ENCODE measurements around the gene GPC5. TPM values are rescaled to one million over a fixed set of nuclear protein-coding genes. Genes with fewer than 3 reads are reported as not detected.

The GPC5 gene
- total and polyA plus RNA-seq, 2 of the 8 experiments (the other 6 are each of a cell fraction or from before 2014, with no cell fraction given) = 0.20 to 0.39 TPM

- Histone ChIP-seq H3K79me2 (ENCODE audit: control insufficient read depth in 1 of 2, insufficient read depth in 2 of 2, low read length in 2 of 2) (no peaks in the 10 kb centered on the region), H2AFZ (ENCODE audit: low read length) (no peak overlapping the region), H4K91ac (replicated peaks; ENCODE audit: insufficient read length, low read length) (no peak overlapping the region), H3K23me2 (ENCODE audit: low read depth, low read length) (no peaks in the 10 kb centered on the region), H2BK20ac (ENCODE audit: low read length) (no peak overlapping the region), H3K27me3 (replicated peaks in 1 of 4; ENCODE audit: control insufficient read depth in 3 of 4, extremely low read depth in 1 of 4, insufficient read depth in 3 of 4, low read length in 3 of 4) (no peaks in the 10 kb centered on the region), H3K36me3 (ENCODE audit: control insufficient read depth in 2 of 4, insufficient read depth in 4 of 4, low read length in 3 of 4) (no peaks in the 10 kb centered on the region), H3K18ac (ENCODE audit: extremely low read depth, low read length) (no peak overlapping the region), H3K4ac (replicated peaks; ENCODE audit: insufficient read length, low read depth, low read length) (no peak overlapping the region), H2BK15ac (ENCODE audit: low read length) (no peak overlapping the region), H2BK5ac (ENCODE audit: low read depth, low read length) (no peak overlapping the region), H4K8ac (ENCODE audit: extremely low read depth, insufficient read depth, low read length) (no peak overlapping the region), H3K56ac (replicated peaks; ENCODE audit: insufficient read length, low read depth, low read length) (no peak overlapping the region), H4K5ac (ENCODE audit: insufficient read length, low read depth, low read length) (no peak overlapping the region), H3K4me2 (ENCODE audit: insufficient read depth in 1 of 2, low read depth in 2 of 2, low read length in 2 of 2) (no peak overlapping the region), H3K9me3 (ENCODE audit: insufficient read depth in 2 of 2, low read depth in 1 of 2, low read length in 1 of 2) (no peaks in the 10 kb centered on the region), H3K27ac (ENCODE audit: low read depth, low read length) (no peak overlapping the region), H2BK120ac (replicated peaks; ENCODE audit: low read depth, low read length) (no peak overlapping the region), H2AK5ac (ENCODE audit: low read depth, low read length) (no peak overlapping the region), H3K23ac (ENCODE audit: insufficient read length) (no peak overlapping the region), H3K9ac (replicated peaks in 1 of 4; ENCODE audit: extremely low read depth in 1 of 4, low read depth in 3 of 4, low read length in 3 of 4) (no peak overlapping the region), H3K4me3 (ENCODE audit: extremely low read depth in 1 of 4, insufficient read depth in 2 of 4, low read depth in 3 of 4, low read length in 4 of 4) (no peak overlapping the region), H3K79me1 (ENCODE audit: low read depth, low read length) (no peaks in the 10 kb centered on the region), H4K20me1 (replicated peaks in 1 of 2; ENCODE audit: control insufficient read depth in 1 of 2, insufficient read depth in 2 of 2, low read length in 2 of 2) (no peaks in the 10 kb centered on the region), H3K4me1 (replicated peaks in 1 of 4; ENCODE audit: control insufficient read depth in 3 of 4, insufficient read depth in 4 of 4, low read length in 3 of 4) (peaks cover 2 to 6% (median 4%) of the 10 kb centered on the region in 4 experiments; a peak in 5 of 7 replicates), H2BK12ac (ENCODE audit: low read depth, low read length) (no peak overlapping the region), H3K14ac (ENCODE audit: insufficient read length) (no peak overlapping the region)
- no peak for TF ChIP-seq RBBP5 (IDR thresholded peaks at IDR 0.05; ENCODE audit: borderline replicate concordance, low read depth, low read length)
- no peak for TF ChIP-seq BRCA1 (IDR thresholded peaks at IDR 0.05; ENCODE audit: low read depth, low read length)
- no peak for TF ChIP-seq SAP30 (IDR thresholded peaks at IDR 0.05; ENCODE audit: insufficient read depth, insufficient replicate concordance, low read length)
- TF ChIP-seq SP4 (IDR thresholded peaks at IDR 0.05; ENCODE audit: low read length) = no peak
- no peak for TF ChIP-seq KDM5A (IDR thresholded peaks at IDR 0.05; ENCODE audit: low read length)
- DNase-seq (ENCODE audit: low read depth in 1 of 2, low spot score in 2 of 2) (no peak), FAIRE-seq (no peak)
- ChIA-PET POLR2A (ENCODE audit: partially characterized antibody) (no interaction called here), CTCF (ENCODE audit: partially characterized antibody) (no interaction called here)
- 71% methylated on average over 4 of the region's 4 CpGs; no CpG with 5 or more reads in 1 of the 2 experiments for WGBS, 2 experiments (ENCODE audit: extremely low coverage in 1 of 2, insufficient coverage in 1 of 2, insufficient read length in 1 of 2, insufficient replicate concordance in 2 of 2, low coverage in 1 of 2, low lambda C conversion rate in 2 of 2, missing lambda C conversion rate in 1 of 2)
Observed at GRCh38 chr13:92221916-92222315, 823.5 kb downstream of the GPC5 start.

All from H1 (cell line).